Testis (tissue), 3 donors: ENCODE results near the gene STARD13. TPM values are rescaled to one million over a fixed set of nuclear protein-coding genes. Genes with fewer than 3 reads are reported as not detected.

Experiments used
- DNase-seq: peaks from one replicate; pipeline ENCODE4 v3.0.0-alpha.2; 2019
- H3K27ac ChIP-seq, 2 donors: fragments of 200-600 bp; sonication (generic); one replicate each; pipeline ENCODE4 v1.5.1; 2019
- H3K27me3 ChIP-seq: fragments of 200-600 bp; sonication (generic); one replicate; pipeline ENCODE4 v1.5.1; 2019
- H3K36me3 ChIP-seq: fragments of 200-600 bp; sonication (generic); one replicate; pipeline ENCODE4 v1.5.1; 2017; ENCODE audit warnings: low read depth; ENCODE audit errors: missing control alignments
- H3K4me1 ChIP-seq: fragments of 200-600 bp; sonication (generic); one replicate; pipeline ENCODE4 v1.5.1; 2019
- H3K4me3 ChIP-seq, 2 donors: fragments of 200-600 bp; sonication (generic); one replicate each; pipeline ENCODE4 v1.5.1; 2017 to 2019
- H3K9me3 ChIP-seq: fragments of 200-600 bp; sonication (generic); one replicate; pipeline ENCODE4 v1.5.1; 2017
- CTCF ChIP-seq, 3 experiments: fragments of 450-650 bp in 2 of 3; fragments of 200-600 bp in 1 of 3; sonication (generic) in 1 of 3; IDR thresholded peaks; one replicate each; pipeline ENCODE4 v1.5.1; 2016 to 2019; ENCODE audit warnings: antibody characterized with exemption in 3 of 3, mild to moderate bottlenecking in 2 of 3, moderate library complexity in 1 of 3
- POLR2A ChIP-seq: fragments of 450-650 bp; IDR thresholded peaks from one replicate; pipeline ENCODE4 v1.6.1; 2017; ENCODE audit warnings: antibody characterized with exemption, mild to moderate bottlenecking, moderate library complexity
- WGBS, 2 donors: methylation state at CpG; one replicate each; pipeline ENCODE4 v1.1.5; 2018; 5-methylcytosine and 5-hydroxymethylcytosine counted together
- intact Hi-C: fragments of 100-400 bp; cut with DNase I; formaldehyde crosslinking; loops from one replicate; pipeline ENCODE4 v1.15.1; 2023; ENCODE audit warnings: low total_unique reads
- polyA plus RNA-seq: library from polyadenylated mRNA; stranded (reverse); fragments of 350-450 nt; fragmentation: Illumina TruSeq; extraction: RNeasy Lipid Tissue Mini Kit (QIAGEN cat#74804); gene quantifications from one replicate; pipeline ENCODE4 v1.2.3, GENCODE V29; 2014; ENCODE audit warnings: low read depth, low replicate concordance; ENCODE audit not compliant: insufficient read depth
- total RNA-seq, 2 donors: library from RNA; depleted of rRNA; stranded (reverse); fragments of >200 nt; gene quantifications; one replicate each; pipeline ENCODE4 v1.2.3, GENCODE V29; 2016

STARD13 gene
- total and polyA plus RNA-seq, 3 donors from 2014 or later = 7.2 to 33.7 (median 24.4) TPM

GRCh38 chr13:33195693-33196464 is 89.7 kb downstream of the STARD13 start:
- 80 to 94% methylated on average over 13 of the region's 13 CpGs for WGBS, 2 donors
- Histone ChIP-seq H3K27ac (no peak overlapping the region), H3K4me3 (no peak overlapping the region), H3K4me1 (peaks cover 9% of the 10 kb centered on the region), H3K36me3 (no peaks in the 10 kb centered on the region), H3K9me3 (no peaks in the 10 kb centered on the region), H3K27me3 (no peaks in the 10 kb centered on the region)
- TF ChIP-seq CTCF (IDR thresholded peaks at IDR 0.05) (no peak), POLR2A (no peak)
- intact Hi-C loops = no loop called here
- DNase-seq = no peak

GRCh38 chr13:33194820-33195692 is 90.5 kb downstream of the STARD13 start:
- intact Hi-C loops = no loop called here
- H3K27ac ChIP-seq = no peak overlapping the region
- H3K36me3 ChIP-seq = no peaks in the 10 kb centered on the region
- no peaks in the 10 kb centered on the region for H3K9me3 ChIP-seq
- no peak overlapping the region for H3K4me3 ChIP-seq
- H3K4me1 ChIP-seq = peaks cover 9% of the 10 kb centered on the region
- no peaks in the 10 kb centered on the region for H3K27me3 ChIP-seq
- TF ChIP-seq POLR2A = no peak
- no peak for TF ChIP-seq CTCF (IDR thresholded peaks at IDR 0.05)
- WGBS, 2 donors = 34 to 67% methylated on average over 8 of the region's 8 CpGs
- no peak for DNase-seq

- H3K4me1 ChIP-seq = peaks cover 18% of the 10 kb centered on the region
- TF ChIP-seq CTCF (IDR thresholded peaks at IDR 0.05) = no peak
- no peak for TF ChIP-seq POLR2A
- 69 to 72% methylated on average over 7 of the region's 7 CpGs for WGBS, 2 donors
- DNase-seq = no peak
- no peak overlapping the region for H3K4me3 ChIP-seq
- no peak overlapping the region for H3K27ac ChIP-seq
- H3K9me3 ChIP-seq = no peaks in the 10 kb centered on the region
- intact Hi-C loops = no loop called here
- no peaks in the 10 kb centered on the region for H3K27me3 ChIP-seq
- H3K36me3 ChIP-seq = no peaks in the 10 kb centered on the region
Measured at GRCh38 chr13:33193428-33193974, 92.1 kb downstream of the STARD13 start.

GRCh38 chr13:33191425-33192210 is 93.9 kb downstream of the STARD13 start:
- H3K36me3 ChIP-seq = no peaks in the 10 kb centered on the region
- H3K27me3 ChIP-seq = no peaks in the 10 kb centered on the region
- H3K27ac ChIP-seq = no peak overlapping the region
- no peak for DNase-seq
- H3K4me3 ChIP-seq = no peak overlapping the region
- intact Hi-C loops = no loop called here
- H3K4me1 ChIP-seq = peaks cover 25% of the 10 kb centered on the region
- 51 to 55% methylated on average over 4 of the region's 4 CpGs for WGBS, 2 donors
- H3K9me3 ChIP-seq = no peaks in the 10 kb centered on the region
- TF ChIP-seq POLR2A (no peak), CTCF (IDR thresholded peaks at IDR 0.05) (no peak)
